Measurements from ENCODE around the gene USP21. TPM values are rescaled to one million over a fixed set of nuclear protein-coding genes. Genes with fewer than 3 reads are reported as not detected.

Gene USP21
- total RNA-seq, 2 donors from 2014 or later: 13.4 to 20.8 TPM

DNA sequence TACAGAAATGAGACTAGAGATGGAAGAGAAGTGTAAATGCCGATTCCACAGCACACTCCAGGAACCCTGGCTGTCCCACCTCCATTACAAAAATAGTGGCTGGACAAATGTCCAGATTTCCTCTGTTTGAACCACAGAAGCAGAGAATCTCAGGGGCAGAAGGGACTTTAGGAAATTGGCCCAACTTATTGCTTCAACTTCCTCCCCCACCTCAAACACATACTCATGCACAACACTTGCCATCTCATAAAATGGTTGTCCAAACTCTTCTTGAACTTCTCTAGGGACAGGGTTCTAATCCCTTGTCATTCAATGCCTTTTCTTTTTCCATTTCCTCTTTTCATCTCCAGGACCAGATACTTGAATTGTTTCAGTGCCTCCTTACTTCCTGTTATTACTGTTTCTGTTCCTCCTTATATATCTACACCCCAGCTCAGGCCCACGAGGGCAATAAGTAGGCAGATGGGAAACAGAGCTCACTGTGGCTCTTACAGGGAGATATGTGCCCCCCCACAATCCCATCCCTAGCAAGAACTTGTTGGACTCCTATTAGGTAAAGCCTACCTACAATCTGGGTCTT, 26.5 kb downstream of the USP21 start:
- intact Hi-C loops (cut with DNase I): no loop called here
- ATAC-seq: peak; percentile 13 to 33
- DNase-seq: peak; percentile 20

DNA sequence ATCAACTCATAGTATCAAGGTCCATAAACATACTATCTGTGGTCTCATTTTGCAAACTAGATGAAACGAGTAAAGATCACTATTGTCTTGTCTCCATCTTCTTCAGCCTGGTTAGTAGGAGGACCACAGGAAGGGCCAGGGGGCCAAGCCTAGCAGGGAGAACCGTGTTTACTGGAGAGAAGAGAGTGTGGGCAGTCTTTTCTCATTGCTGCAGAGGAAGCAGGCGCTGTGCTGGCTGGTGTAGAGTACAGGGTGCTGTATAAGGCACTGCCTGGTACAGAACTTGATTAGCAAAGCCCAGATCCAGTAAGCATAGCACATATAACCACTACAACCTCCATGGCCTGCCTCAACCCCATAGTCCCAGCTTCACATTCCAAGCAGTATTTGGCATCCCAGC, 28.0 kb downstream of the USP21 start:
- intact Hi-C loops (cut with DNase I): no loop called here
- DNase-seq (peak; percentile 20), ATAC-seq (peak in 1 of 2 donors; percentile 3)

DNA sequence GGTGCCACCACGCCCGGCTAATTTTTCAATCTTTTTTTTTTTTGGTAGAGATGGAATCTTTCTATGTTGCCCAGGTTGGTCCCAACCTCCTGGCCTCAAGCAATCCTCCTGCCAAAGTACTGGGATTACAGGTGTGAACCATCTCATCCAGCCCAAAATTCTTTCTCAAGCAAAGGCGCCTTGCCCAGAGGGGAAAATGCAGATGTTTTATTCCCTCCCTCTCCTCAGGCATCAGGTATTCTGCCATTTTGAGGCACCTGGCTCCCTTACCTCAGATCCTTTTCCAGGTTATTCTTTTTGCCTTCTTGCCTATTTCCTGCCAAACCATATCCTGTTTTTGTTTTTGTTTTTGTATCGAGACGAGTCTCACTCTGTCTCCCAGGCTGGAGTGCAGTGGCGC, 29.1 kb downstream of the USP21 start:
- DNase-seq (no peak), ATAC-seq (no peak)
- intact Hi-C loops (cut with DNase I): no loop called here

DNA sequence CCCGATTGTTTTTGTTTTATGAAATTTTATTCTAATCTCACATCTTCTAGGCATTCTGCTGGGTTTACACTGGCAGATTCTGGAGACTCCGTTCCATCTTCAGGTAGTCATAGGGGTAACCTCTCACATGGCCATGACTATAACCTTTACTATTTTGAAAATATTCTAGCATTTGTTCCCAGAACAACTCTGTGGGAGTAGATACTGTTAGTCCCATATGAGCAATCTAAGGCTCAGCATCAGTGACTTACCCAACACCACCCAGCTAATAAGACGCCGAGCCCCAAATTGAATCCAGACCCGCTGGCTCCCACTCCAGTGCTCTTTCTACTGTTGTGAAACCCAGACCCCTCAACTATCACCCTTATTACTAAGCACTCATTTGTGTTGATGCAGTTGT, 29.7 kb downstream of the USP21 start:
- DNase-seq (peak; percentile 27), ATAC-seq (no peak)
- intact Hi-C loops (cut with DNase I): no loop called here

DNA sequence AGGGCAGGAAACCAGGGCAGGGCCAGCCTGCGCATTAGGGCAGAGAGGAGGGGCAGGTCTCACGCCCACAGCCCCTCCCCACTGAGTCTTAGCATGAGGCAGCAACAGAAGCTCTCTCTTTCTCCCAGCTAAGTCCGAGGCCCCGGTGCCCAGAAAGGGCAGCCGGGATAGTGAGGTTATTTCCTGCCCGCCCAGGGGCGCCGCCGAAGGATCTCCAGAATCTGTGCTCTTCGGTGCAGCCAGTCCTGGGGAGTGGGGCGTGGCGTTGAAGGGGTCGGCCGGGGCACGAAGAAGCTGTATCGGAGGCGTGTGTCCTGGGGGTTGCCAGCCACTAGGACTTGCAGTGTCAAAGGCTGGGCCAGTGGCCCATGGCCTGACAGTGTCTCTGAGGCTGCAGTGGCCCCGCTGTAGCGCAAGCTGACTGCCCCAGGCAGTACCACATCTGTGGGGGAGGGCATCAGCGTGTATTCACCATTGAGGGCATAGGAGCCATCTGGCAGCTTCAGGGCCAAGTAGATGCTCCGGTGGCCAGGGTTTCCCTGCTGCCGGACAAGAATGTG, 31.7 kb downstream of the USP21 start:
- intact Hi-C loops (cut with DNase I): loop anchor here (10.0 kb wide), 2 partner anchors 184 to 194 kb away; no protein-coding TSS in a partner anchor
- peak; percentile 42 for DNase-seq

DNA sequence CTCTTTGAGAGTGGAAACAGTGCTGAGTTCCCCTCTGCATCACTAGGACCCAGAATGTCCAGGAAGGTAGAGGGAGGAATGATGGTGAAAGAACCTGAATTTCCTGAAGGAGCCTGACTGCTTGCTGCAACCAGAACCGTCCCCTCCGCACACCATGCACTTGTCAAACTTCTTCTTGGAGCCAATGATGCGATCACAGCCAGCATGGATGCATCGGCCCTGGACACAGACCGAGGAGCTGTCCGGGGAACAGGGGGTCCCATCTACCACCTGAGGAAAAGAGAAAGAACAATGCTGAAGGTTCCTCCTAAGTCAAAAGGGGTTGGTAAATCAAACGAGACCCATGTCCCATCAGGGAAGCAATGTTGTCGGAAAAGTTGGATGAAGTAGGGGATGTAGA, 32.7 kb downstream of the USP21 start:
- no peak for DNase-seq
- intact Hi-C loops (cut with DNase I): loop anchor here (10.0 kb wide), 2 partner anchors 183 to 193 kb away; no protein-coding TSS in a partner anchor
- ATAC-seq: no peak

More for the DNA sequence above, 31.7 kb downstream of the USP21 start:
- no peak for ATAC-seq

DNA sequence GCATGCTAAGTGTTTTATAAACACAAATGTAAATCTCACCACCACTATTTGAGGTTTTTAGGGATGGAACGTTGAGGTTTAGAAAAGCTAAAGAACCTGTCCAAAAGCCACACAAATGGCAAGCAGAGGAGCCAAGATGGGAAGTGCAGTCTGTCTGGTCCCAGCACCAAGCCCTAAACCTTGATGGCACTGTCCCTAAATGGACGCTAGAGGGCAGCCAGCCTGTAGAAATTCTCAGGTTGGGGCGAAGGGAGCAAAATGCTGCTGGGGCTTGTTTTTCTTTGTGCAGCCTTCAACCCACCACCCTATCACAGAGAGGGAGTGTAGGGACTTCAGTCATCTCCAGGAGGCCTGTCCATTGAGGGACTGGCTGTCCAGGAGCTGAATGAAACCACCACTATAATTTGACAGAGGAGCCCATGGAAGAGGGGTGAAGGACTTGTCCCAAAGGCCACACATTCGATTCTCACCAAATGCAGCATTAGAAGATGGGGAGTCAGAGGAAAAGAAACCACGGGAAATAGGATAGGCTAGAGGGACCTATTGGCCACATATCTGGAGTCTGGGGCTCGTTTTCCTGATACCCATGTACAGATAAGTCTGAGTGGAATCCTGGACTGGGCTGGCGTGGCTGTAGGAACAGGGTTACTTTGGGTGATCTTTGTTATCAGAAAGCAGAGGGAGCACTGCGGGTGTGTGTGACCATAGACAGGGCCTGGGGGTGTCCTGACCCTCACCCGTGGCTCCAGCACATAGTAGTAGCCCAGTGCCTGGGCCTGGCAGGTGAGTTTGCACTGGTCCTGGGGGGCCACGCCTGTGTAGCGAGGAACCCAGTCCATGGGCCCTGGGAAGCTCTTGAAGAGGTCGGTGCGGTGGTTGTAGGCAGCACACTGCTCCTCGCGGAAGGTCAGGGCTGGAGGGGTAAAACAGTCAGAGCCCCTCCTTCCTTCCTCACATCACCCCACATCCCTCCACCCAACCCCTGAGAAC, 33.5 kb downstream of the USP21 start:
- peak; percentile 44 to 53 for ATAC-seq

DNA sequence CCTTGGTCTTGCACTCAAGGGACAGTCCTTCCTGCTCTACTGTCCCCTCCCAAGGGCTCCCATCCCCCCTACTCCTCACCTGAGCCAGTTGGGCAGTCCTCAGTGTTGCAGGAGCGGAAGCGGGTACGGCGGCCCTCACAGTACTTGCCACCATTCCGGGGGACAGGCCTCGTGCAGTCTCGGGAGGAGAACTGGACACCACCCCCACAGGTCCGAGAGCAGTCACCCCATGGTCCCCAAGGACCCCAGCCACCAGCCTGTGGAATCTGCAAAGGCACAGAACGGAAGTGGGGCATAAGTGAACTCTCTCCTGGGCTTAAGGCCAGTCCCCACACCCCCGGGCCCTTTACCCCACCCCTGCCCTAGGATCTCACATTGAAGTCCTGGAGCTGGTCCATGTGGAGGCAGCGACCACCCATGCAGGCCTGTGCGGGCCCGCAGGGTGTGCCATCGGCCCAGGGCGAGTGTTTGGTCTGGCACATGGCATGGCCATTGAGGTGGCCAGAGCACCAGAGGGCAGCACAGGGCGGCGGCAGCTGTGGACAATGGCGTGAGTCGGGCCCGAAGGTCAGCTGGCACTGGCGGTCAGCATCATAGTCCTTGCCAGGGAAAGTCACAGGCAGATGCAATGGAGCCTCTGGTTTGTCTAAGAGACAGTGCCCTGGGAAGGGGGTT, 34.4 kb downstream of the USP21 start:
- DNase-seq: peak; percentile 45
- intact Hi-C loops (cut with DNase I): loop anchor here (10.0 kb wide), 2 partner anchors 181 to 191 kb away; no protein-coding TSS in a partner anchor
- ATAC-seq: peak in 1 of 2 donors; percentile 18

More for the DNA sequence above, 33.5 kb downstream of the USP21 start:
- intact Hi-C loops (cut with DNase I): loop anchor here (10.0 kb wide), 2 partner anchors 182 to 192 kb away; no protein-coding TSS in a partner anchor
- peak; percentile 67 for DNase-seq

DNA sequence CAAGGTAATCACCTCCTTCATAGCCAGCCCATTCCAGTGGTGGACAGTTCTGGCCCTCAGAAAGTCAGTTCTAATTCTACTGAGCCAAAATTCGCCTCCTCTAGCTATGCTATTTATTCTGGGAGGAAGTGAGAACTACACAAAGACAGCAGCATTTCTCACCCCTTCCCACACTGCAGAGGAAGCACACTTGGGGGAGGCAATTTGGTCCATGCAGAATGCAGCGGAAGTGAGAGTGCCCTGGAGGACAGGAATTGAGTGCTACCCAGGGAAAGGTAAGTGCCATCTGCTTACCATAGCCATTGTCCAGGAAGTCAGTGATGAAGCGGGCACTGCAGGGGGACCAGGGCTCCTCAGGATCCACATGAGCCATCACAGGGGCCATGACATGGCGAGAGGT, 35.9 kb downstream of the USP21 start:
- DNase-seq (peak; percentile 17), ATAC-seq (no peak)
- intact Hi-C loops (cut with DNase I): loop anchor here (10.0 kb wide), 2 partner anchors 180 to 190 kb away; no protein-coding TSS in a partner anchor

DNA sequence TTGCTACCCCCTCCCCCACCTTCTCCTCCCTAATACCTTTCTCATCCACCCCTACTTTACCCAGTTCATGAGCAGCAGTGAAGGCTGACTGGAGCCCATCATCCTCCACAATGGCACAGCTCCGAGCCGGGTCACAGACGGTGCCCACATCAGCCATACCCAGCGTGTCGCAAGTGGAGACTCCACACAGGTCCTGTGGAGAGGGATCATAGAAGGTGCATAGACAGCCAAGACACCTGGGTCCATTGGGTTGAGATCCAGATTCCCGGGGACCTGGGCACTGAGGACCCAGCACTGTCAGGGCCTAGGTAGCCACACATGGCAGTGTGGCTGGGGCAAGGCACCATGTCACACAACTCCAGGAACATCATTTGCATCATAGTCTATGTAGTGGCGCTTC, 36.8 kb downstream of the USP21 start:
- intact Hi-C loops (cut with DNase I): loop anchor here (10.0 kb wide), 2 partner anchors 179 to 189 kb away; no protein-coding TSS in a partner anchor
- DNase-seq (peak; percentile 22), ATAC-seq (no peak)

DNA sequence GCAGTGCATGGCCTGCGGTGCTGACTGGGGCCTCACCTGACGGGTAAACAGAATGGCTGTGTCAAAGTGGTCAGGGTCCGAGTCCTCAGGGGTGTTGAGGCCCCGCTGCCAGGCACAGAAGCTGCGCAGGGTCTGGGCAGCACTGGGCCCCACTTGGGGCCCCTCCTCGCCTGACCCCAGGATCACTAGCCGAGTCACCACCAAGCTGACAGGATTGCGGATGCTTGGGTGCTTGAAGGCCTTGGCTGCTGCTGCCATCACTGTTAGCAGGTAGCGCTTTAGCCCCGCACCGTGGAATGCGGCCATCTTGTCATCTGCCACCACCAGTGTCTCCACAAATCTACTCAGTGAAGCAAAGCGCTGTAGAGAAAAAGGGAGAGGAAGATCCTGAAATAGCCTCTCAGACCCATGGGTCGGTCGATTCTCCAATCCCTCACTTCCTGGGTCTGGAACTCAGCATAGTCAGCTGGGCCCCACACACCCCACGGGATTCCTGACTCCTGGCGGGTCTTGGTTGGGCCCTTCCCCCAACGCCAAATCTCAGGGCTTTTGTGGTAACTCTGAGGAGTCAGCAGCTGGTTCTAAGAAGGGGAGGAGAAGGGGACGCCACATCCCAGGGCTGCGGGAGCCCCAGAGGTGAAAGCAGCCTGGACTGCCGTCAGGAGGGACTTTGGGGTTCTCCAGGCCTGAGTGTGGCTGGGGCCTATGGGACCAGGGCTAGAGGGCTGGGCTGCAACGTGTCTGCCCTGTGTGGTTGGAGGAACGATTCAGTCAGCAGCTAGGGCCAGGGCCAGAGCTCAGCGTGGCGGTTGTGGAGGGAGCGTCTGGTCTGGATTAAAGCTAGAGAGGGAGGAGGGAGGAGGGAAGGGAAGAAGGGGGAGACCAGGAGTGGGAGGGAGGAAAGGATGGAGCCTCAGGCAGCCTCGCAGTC, 37.5 kb downstream of the USP21 start:
- ATAC-seq (peak; percentile 6 to 9), DNase-seq (peak; percentile 55)
- intact Hi-C loops (cut with DNase I): loop anchor here (10.0 kb wide), 2 partner anchors 178 to 188 kb away; no protein-coding TSS in a partner anchor

DNA sequence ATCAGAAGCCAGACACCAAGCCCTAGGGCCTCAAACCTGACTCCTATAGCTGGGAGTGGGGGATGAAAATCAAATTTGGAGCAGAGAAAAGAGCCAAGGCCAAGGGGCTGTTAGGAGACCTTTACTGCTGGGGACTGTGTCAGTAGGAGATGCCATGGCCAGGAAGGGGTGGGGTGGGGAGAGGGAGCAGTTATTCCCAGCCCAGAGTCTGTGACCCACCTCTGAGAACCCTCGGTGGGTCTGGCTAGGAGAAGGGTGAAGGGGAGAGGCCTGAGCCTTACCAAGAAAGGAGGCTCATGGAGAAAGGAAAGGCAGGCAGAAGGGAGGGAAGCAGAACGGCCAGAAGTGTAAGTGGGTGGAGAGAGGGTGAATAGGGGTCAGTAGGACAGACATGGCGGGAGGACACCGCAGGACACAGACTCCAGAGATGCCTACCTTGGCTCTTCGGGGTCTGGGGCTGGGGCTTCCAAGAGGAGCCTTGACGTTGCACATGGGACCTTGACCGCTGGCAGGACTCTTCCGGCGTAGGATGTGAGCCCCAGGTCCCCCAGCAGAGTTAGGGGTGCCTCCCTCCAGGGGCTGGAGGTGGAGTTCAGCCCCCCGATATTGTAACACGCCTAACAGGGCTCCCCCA, 38.4 kb downstream of the USP21 start:
- DNase-seq (peak; percentile 29), ATAC-seq (no peak)
- intact Hi-C loops (cut with DNase I): loop anchor here (10.0 kb wide), 2 partner anchors 177 to 187 kb away; no protein-coding TSS in a partner anchor

DNA sequence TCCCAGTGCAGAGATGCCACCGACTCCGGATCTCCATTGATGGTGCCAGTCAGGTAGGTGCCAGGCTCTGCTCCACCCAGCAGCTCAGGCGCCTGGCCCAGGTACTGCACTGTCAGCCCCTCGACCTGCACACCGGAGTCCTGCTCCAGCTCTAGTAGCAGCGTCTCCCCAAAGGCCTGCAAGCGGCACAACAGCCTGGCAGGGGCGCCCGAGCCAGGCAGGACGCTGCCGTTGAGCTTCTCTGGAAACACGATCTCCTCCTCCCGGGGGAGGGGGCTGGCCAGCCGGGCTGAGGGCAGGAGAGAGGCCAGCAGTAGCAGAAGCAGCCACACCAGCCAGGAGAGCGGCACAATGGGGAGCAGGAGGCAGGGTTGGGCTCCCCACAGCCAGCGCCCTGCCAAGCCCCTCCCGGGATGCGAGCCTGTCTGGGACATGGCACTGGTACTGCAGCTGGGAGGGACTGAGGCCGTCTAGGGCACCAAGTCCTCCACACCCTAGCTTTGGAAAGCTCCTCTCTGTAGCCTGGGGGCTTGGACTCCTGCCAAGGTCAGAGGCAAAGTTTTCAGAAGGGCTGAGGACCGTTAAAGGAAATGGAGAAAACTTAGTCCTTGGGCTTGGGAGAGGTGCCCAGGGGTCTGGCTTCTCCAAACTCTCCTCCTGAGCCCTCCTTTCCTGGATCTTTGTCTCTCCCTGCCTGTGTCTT, 39.0 kb downstream of the USP21 start:
- intact Hi-C loops (cut with DNase I): loop anchor here (10.0 kb wide), 2 partner anchors 176 to 186 kb away; no protein-coding TSS in a partner anchor
- ATAC-seq (peak; percentile 1 to 8), DNase-seq (peak; percentile 69)

DNA sequence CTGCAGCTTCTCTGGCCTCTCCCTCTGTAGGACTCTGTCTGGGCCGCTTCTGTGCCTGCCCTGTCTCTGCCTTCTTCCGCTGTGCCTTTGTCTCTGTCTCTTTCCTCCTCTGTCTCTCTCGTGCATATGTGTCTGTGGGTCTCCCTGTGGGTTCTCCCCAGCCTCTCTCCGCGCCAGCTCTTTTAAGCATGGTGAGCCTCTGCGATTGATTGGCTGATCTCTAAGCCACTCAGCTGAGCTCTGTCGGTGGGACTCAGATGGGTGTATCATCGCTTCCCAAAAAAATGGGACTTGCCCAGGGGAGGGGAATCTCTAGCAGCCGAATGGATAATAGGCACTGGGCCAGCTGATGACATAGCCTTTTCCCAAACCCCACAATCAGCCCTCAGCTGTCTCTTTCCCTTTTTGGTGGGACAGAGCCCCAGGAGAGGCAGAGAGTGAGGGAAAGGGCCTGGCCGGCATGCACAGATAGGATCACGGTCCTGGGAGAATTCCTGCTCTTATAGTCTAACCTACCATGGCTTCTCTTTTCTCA, 39.7 kb downstream of the USP21 start, which contains the start of gene ADAMTS4:
Gene ADAMTS4 (minus strand): TSS at position 158 of the 535 bp plus-strand sequence. CDS start 427 bp downstream, outside the sequence.
- DNase-seq (peak; percentile 86), ATAC-seq (peak; percentile 8 to 31)
- intact Hi-C loops (cut with DNase I): loop anchor here (10.0 kb wide), 2 partner anchors 176 to 186 kb away; no protein-coding TSS in a partner anchor

DNA sequence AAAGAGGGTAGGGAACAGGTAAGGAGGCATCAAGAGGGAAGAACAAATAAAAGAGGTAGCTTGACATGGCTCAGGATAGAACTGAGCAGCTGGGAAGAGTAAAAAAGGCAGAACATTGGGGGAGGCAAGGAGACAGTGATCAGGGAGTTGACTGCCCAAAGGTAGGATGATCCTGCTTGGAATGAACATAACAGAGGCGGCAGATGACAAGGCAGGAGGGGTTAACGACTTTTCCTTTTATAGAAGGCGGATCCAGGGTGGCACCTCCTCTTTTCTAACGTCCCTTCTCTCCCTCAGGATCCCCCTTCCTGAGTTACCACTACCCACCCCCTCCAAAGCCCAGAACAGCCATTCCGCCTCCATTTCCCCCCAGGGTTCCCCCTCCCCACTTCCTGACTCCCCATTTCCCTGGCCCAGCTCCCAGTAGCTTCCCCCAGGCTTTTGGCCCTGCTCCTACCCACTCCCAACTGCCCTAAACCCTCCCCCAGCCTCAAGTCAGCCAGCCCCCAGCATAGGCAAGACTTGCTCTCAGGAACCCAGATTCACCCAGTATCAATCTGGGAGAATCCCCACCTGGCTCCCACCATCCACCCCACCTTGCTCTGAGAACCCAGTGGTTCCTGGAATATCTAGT, 40.3 kb downstream of the USP21 start:
- no peak for ATAC-seq
- peak; percentile 58 for DNase-seq
- intact Hi-C loops (cut with DNase I): loop anchor here (10.0 kb wide), 2 partner anchors 175 to 185 kb away; no protein-coding TSS in a partner anchor
